H1 (cell line): Measurements from ENCODE around the gene ITGA8. TPM values are rescaled to one million over a fixed set of nuclear protein-coding genes. Genes with fewer than 3 reads are reported as not detected.

Source experiments
- KDM4A ChIP-seq: IDR thresholded peaks from one replicate; pipeline ENCODE4 v1.7.1; 2012; ENCODE audit warnings: low read depth, mild to moderate bottlenecking, moderate library complexity, low read length, inconsistent platforms; ENCODE audit not compliant: severe bottlenecking
- SP2 ChIP-seq: IDR thresholded peaks from 2 replicates; pipeline ENCODE4 v1.6.1; 2012; ENCODE audit warnings: mild to moderate bottlenecking, low read length, inconsistent platforms
- polyA plus RNA-seq, 7 experiments: library from polyadenylated mRNA; depleted of rRNA in 3 of 7; stranded (reverse) in 5 of 7; unstranded in 2 of 7; fragments of >200 nt in 5 of 7; fragments of 200-250 nt in 2 of 7; gene quantifications; 1 replicate in 5 of 7; 2 replicates in 1 of 7; 4 replicates in 1 of 7; pipeline versions ENCODE4 v1.2.1 to v1.2.3, GENCODE V29; 2011 to 2013; ENCODE audit warnings: missing spikeins in 2 of 7, mixed read lengths in 2 of 7
- total RNA-seq: library from RNA; stranded (reverse); fragmentation: NEBNext Ultra II Directional; extraction: Animal tissue kit (Norgen Biotek cat#: 25700); gene quantifications from 2 replicates; pipeline ENCODE4 v1.2.1, GENCODE V29; 2021

Gene ITGA8
- total and polyA plus RNA-seq, 2 of the 8 experiments (the other 6 are each of a cell fraction or from before 2014, with no cell fraction given), result not detected

DNA sequence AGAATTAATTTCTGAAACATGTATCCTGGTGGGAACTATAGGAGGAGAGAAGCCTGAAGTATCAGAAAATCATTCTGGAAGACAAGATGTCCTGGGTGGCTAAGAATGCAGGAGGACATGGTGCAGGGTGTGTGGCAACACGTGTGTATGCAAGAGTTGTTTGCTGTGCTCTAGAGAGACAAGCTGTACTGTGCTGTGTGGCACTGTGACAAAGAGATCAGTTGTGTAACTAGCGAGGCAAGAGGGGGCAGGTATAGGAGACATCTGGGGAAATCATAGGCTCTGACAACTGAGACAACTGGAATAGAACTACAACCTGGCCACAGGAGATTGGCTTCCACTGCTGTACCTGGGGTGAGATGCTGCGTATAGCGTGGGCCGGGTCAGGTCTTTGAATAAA, 9.3 kb downstream of the ITGA8 start (continued):
- no peak for TF ChIP-seq SP2
- TF ChIP-seq KDM4A, result no peak
